ENCODE measurements around the gene THAP4. TPM values are rescaled to one million over a fixed set of nuclear protein-coding genes. Genes with fewer than 3 reads are reported as not detected.

Gene THAP4
- total and polyA plus RNA-seq, 2 experiments from 2014 or later, result 62.9 to 80.4 TPM

- ATAC-seq (no peak), DNase-seq (ENCODE audit: low spot score) (no peak)
- H3K36me3 Mint-ChIP-seq (ENCODE audit: low read depth), result peaks cover 20% of the 10 kb centered on the region; the same call in 2 of the 3 replicates
- H3K27me3 Mint-ChIP-seq (ENCODE audit: insufficient read depth, low read depth, poor library complexity), result peaks cover 9% of the 10 kb centered on the region
- Histone ChIP-seq H3F3A (replicated peaks; ENCODE audit: low read depth) (0 out of 2 replicates have a peak, but pooled peaks cover 5% of the 10 kb centered on the region), H3K27ac (ENCODE audit: low read depth) (no peak overlapping the region), H3K79me2 (replicated peaks; ENCODE audit: insufficient read depth) (peaks cover 15% of the 10 kb centered on the region), H3K4me3 (no peak overlapping the region), H2AFZ (no peak overlapping the region), H3K27me3 (ENCODE audit: insufficient read depth) (no peaks in the 10 kb centered on the region), H3K36me3 (ENCODE audit: insufficient read depth) (peaks cover 4% of the 10 kb centered on the region; the same call in 1 of the 2 replicates), H3K4me2 (no peak overlapping the region), H4K20me1 (replicated peaks; ENCODE audit: insufficient read depth) (0 out of 2 replicates have a peak, but pooled peaks cover 2% of the 10 kb centered on the region), H3K4me1 (ENCODE audit: insufficient read depth) (no peaks in the 10 kb centered on the region), H3K9me2 (ENCODE audit: insufficient read depth) (no peaks in the 10 kb centered on the region)
- no peak overlapping the region for H3K4me3 Mint-ChIP-seq
- H3K27ac Mint-ChIP-seq, result no peak overlapping the region; the same call in 1 of the 2 replicates
- peaks cover 9% of the 10 kb centered on the region for H3K4me1 Mint-ChIP-seq
- no peaks in the 10 kb centered on the region for H3K9me3 Mint-ChIP-seq
- TF ChIP-seq ZNF331 (CRISPR knock-in tag; IDR thresholded peaks at IDR 0.05; ENCODE audit: low read depth) (no peak), CREB1 (CRISPR knock-in tag; IDR thresholded peaks at IDR 0.05; ENCODE audit: low read depth) (no peak), EZH2phosphoT487 (IDR thresholded peaks at IDR 0.05; ENCODE audit: unreplicated experiment) (no peak), ZNF114 (CRISPR knock-in tag; IDR thresholded peaks at IDR 0.05) (no peak), JUNB (IDR thresholded peaks at IDR 0.05; ENCODE audit: unreplicated experiment) (no peak), NANOG (IDR thresholded peaks at IDR 0.05; ENCODE audit: borderline replicate concordance) (no peak), STAT1 (IDR thresholded peaks at IDR 0.05; ENCODE audit: unreplicated experiment) (no peak), EZH2 (IDR thresholded peaks at IDR 0.05; ENCODE audit: low read depth, unreplicated experiment) (no peak), POLR2AphosphoS5 (IDR thresholded peaks at IDR 0.05; ENCODE audit: low read depth) (no peak), REST (IDR thresholded peaks at IDR 0.05; ENCODE audit: unreplicated experiment) (no peak)
- TF ChIP-seq, protein P1, sequence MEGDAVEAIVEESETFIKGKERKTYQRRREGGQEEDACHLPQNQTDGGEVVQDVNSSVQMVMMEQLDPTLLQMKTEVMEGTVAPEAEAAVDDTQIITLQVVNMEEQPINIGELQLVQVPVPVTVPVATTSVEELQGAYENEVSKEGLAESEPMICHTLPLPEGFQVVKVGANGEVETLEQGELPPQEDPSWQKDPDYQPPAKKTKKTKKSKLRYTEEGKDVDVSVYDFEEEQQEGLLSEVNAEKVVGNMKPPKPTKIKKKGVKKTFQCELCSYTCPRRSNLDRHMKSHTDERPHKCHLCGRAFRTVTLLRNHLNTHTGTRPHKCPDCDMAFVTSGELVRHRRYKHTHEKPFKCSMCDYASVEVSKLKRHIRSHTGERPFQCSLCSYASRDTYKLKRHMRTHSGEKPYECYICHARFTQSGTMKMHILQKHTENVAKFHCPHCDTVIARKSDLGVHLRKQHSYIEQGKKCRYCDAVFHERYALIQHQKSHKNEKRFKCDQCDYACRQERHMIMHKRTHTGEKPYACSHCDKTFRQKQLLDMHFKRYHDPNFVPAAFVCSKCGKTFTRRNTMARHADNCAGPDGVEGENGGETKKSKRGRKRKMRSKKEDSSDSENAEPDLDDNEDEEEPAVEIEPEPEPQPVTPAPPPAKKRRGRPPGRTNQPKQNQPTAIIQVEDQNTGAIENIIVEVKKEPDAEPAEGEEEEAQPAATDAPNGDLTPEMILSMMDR (conservative IDR thresholded peaks at IDR 0.05; ENCODE audit: low read depth in 2 of 2), result no peak
- TF ChIP-seq, protein P2, sequence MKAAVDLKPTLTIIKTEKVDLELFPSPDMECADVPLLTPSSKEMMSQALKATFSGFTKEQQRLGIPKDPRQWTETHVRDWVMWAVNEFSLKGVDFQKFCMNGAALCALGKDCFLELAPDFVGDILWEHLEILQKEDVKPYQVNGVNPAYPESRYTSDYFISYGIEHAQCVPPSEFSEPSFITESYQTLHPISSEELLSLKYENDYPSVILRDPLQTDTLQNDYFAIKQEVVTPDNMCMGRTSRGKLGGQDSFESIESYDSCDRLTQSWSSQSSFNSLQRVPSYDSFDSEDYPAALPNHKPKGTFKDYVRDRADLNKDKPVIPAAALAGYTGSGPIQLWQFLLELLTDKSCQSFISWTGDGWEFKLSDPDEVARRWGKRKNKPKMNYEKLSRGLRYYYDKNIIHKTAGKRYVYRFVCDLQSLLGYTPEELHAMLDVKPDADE (IDR thresholded peaks at IDR 0.05), result no peak
- TF ChIP-seq, protein P3, sequence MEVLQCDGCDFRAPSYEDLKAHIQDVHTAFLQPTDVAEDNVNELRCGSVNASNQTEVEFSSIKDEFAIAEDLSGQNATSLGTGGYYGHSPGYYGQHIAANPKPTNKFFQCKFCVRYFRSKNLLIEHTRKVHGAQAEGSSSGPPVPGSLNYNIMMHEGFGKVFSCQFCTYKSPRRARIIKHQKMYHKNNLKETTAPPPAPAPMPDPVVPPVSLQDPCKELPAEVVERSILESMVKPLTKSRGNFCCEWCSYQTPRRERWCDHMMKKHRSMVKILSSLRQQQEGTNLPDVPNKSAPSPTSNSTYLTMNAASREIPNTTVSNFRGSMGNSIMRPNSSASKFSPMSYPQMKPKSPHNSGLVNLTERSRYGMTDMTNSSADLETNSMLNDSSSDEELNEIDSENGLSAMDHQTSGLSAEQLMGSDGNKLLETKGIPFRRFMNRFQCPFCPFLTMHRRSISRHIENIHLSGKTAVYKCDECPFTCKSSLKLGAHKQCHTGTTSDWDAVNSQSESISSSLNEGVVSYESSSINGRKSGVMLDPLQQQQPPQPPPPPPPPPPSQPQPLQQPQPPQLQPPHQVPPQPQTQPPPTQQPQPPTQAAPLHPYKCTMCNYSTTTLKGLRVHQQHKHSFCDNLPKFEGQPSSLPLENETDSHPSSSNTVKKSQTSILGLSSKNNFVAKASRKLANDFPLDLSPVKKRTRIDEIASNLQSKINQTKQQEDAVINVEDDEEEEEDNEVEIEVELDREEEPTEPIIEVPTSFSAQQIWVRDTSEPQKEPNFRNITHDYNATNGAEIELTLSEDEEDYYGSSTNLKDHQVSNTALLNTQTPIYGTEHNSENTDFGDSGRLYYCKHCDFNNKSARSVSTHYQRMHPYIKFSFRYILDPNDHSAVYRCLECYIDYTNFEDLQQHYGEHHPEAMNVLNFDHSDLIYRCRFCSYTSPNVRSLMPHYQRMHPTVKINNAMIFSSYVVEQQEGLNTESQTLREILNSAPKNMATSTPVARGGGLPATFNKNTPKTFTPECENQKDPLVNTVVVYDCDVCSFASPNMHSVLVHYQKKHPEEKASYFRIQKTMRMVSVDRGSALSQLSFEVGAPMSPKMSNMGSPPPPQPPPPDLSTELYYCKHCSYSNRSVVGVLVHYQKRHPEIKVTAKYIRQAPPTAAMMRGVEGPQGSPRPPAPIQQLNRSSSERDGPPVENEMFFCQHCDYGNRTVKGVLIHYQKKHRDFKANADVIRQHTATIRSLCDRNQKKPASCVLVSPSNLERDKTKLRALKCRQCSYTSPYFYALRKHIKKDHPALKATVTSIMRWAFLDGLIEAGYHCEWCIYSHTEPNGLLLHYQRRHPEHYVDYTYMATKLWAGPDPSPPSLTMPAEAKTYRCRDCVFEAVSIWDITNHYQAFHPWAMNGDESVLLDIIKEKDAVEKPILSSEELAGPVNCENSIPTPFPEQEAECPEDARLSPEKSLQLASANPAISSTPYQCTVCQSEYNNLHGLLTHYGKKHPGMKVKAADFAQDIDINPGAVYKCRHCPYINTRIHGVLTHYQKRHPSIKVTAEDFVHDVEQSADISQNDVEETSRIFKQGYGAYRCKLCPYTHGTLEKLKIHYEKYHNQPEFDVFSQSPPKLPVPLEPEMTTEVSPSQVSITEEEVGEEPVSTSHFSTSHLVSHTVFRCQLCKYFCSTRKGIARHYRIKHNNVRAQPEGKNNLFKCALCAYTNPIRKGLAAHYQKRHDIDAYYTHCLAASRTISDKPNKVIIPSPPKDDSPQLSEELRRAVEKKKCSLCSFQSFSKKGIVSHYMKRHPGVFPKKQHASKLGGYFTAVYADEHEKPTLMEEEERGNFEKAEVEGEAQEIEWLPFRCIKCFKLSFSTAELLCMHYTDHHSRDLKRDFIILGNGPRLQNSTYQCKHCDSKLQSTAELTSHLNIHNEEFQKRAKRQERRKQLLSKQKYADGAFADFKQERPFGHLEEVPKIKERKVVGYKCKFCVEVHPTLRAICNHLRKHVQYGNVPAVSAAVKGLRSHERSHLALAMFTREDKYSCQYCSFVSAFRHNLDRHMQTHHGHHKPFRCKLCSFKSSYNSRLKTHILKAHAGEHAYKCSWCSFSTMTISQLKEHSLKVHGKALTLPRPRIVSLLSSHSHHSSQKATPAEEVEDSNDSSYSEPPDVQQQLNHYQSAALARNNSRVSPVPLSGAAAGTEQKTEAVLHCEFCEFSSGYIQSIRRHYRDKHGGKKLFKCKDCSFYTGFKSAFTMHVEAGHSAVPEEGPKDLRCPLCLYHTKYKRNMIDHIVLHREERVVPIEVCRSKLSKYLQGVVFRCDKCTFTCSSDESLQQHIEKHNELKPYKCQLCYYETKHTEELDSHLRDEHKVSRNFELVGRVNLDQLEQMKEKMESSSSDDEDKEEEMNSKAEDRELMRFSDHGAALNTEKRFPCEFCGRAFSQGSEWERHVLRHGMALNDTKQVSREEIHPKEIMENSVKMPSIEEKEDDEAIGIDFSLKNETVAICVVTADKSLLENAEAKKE (CRISPR knock-in tag; IDR thresholded peaks at IDR 0.05), result no peak
These were observed 30.8 kb downstream of the THAP4 start for GRCh38 chr2:241606186-241606585.
